ENCODE data around the gene TP53I11. TPM values are rescaled to one million over a fixed set of nuclear protein-coding genes. Genes with fewer than 3 reads are reported as not detected.

Gene TP53I11
- polyA plus RNA-seq, 3 donors = 11.0 to 13.2 (median 11.3) TPM

- H3K4me2 ChIP-seq (replicated peaks; ENCODE audit: extremely low read depth, low read length, poor library complexity, severe bottlenecking) = no peak overlapping the region
- H3K4me3 ChIP-seq (replicated peaks in 1 of 3; ENCODE audit: low read depth in 2 of 3, low read length in 3 of 3) = no peak overlapping the region
- intact Hi-C loops (cut with micrococcal nuclease) = no loop called here
- H3K4me3 Mint-ChIP-seq = no peak overlapping the region
- no peak for TF ChIP-seq CTCF (IDR thresholded peaks at IDR 0.05)
- H3K27me3 Mint-ChIP-seq (ENCODE audit: low read depth in 3 of 3) = peaks cover 0 to 3% (median 2%) of the 10 kb centered on the region in 3 donors
- H3K4me1 ChIP-seq (ENCODE audit: control insufficient read depth in 1 of 2, insufficient read depth in 2 of 2, low read length in 2 of 2) = no peaks in the 10 kb centered on the region
- H3K36me3 Mint-ChIP-seq = no peaks in the 10 kb centered on the region
- no peaks in the 10 kb centered on the region for H3K36me3 ChIP-seq (replicated peaks in 1 of 2; ENCODE audit: control insufficient read depth in 1 of 2, insufficient read depth in 2 of 2, low read length in 2 of 2)
- no peaks in the 10 kb centered on the region for H3K9me3 Mint-ChIP-seq
- no peak overlapping the region for H3K9ac ChIP-seq (ENCODE audit: insufficient read depth, low read length, poor library complexity, severe bottlenecking)
- no peak for DNase-seq
- no peaks in the 10 kb centered on the region for H3K27me3 ChIP-seq (ENCODE audit: control insufficient read depth in 2 of 2, insufficient read depth in 2 of 2, low read length in 2 of 2)
- H3K4me1 Mint-ChIP-seq = no peaks in the 10 kb centered on the region
- H3K27ac ChIP-seq (ENCODE audit: low read depth in 1 of 2, low read length in 2 of 2) = no peak overlapping the region
- H2AFZ ChIP-seq (ENCODE audit: insufficient read depth, low read depth, low read length, poor library complexity, severe bottlenecking) = no peak overlapping the region
- H3K79me2 ChIP-seq (ENCODE audit: insufficient read depth, low read length) = no peaks in the 10 kb centered on the region
- H3K9me3 ChIP-seq (replicated peaks in 1 of 2; ENCODE audit: control insufficient read depth in 1 of 2, insufficient read depth in 1 of 2, low read length in 2 of 2) = no peaks in the 10 kb centered on the region
- 90% methylated on average over 2 of the region's 5 CpGs for WGBS (ENCODE audit: insufficient coverage)
- H3K27ac Mint-ChIP-seq = no peak overlapping the region
- no peaks in the 10 kb centered on the region for H4K20me1 ChIP-seq (ENCODE audit: insufficient read depth, low read length)
Measured at GRCh38 chr11:44988981-44989635, 38.4 kb upstream of the TP53I11 start.

GRCh38 chr11:44988111-44988510 lies 37.4 kb upstream of the TP53I11 start:
- Mint-ChIP-seq H3K4me3 (no peak overlapping the region), H3K27ac (no peak overlapping the region), H3K36me3 (no peaks in the 10 kb centered on the region), H3K4me1 (no peaks in the 10 kb centered on the region), H3K9me3 (no peaks in the 10 kb centered on the region), H3K27me3 (ENCODE audit: low read depth in 3 of 3) (peaks cover 0 to 3% (median 2%) of the 10 kb centered on the region in 3 donors)
- intact Hi-C loops (cut with micrococcal nuclease) = no loop called here
- no peak for TF ChIP-seq CTCF (IDR thresholded peaks at IDR 0.05)
- Histone ChIP-seq H3K4me1 (ENCODE audit: control insufficient read depth in 1 of 2, insufficient read depth in 2 of 2, low read length in 2 of 2) (no peaks in the 10 kb centered on the region), H4K20me1 (ENCODE audit: insufficient read depth, low read length) (no peaks in the 10 kb centered on the region), H3K4me2 (replicated peaks; ENCODE audit: extremely low read depth, low read length, poor library complexity, severe bottlenecking) (no peak overlapping the region), H3K27me3 (ENCODE audit: control insufficient read depth in 2 of 2, insufficient read depth in 2 of 2, low read length in 2 of 2) (no peaks in the 10 kb centered on the region), H3K79me2 (ENCODE audit: insufficient read depth, low read length) (no peaks in the 10 kb centered on the region), H3K27ac (ENCODE audit: low read depth in 1 of 2, low read length in 2 of 2) (no peak overlapping the region), H3K9ac (ENCODE audit: insufficient read depth, low read length, poor library complexity, severe bottlenecking) (no peak overlapping the region), H3K9me3 (replicated peaks in 1 of 2; ENCODE audit: control insufficient read depth in 1 of 2, insufficient read depth in 1 of 2, low read length in 2 of 2) (no peaks in the 10 kb centered on the region), H3K4me3 (replicated peaks in 1 of 3; ENCODE audit: low read depth in 2 of 3, low read length in 3 of 3) (no peak overlapping the region), H3K36me3 (replicated peaks in 1 of 2; ENCODE audit: control insufficient read depth in 1 of 2, insufficient read depth in 2 of 2, low read length in 2 of 2) (no peaks in the 10 kb centered on the region), H2AFZ (ENCODE audit: insufficient read depth, low read depth, low read length, poor library complexity, severe bottlenecking) (no peak overlapping the region)
- WGBS (ENCODE audit: insufficient coverage) = no CpG with 5 or more reads among the region's 2 CpGs
- no peak for DNase-seq
